HG02938 (cell line): ENCODE results near the gene CRYGS.
"Not testable (repeated sequence)": the region's sequence is repeated elsewhere in the genome, so short reads cannot be mapped to it uniquely, and the experiment has no call there.

Source experiments
- ATAC-seq: cut with Tn5 transposase; IDR thresholded peaks from one replicate; pipeline ENCODE4 v1.9.1; 2021; ENCODE audit warnings: mild to moderate bottlenecking, moderate library complexity; ENCODE audit not compliant: unreplicated experiment

The CRYGS gene

GRCh38 chr3:186544281-186544680, at the start of gene CRYGS:
Gene CRYGS, minus strand, starts transcription at chr3:186544380. Its CDS starts 54 bp downstream, at chr3:186544326.
- ATAC-seq = no peak

GRCh38 chr3:186593862-186594261, 49.7 kb upstream of the CRYGS start:
- ATAC-seq = no peak

- ATAC-seq = no peak
Measured at GRCh38 chr3:186592682-186593081, 48.5 kb upstream of the CRYGS start.

- no peak for ATAC-seq
Measured at GRCh38 chr3:186590580-186591295, 46.6 kb upstream of the CRYGS start.

GRCh38 chr3:186589856-186590579, 45.8 kb upstream of the CRYGS start:
- ATAC-seq = no peak

GRCh38 chr3:186589121-186589520, 44.9 kb upstream of the CRYGS start:
- no peak for ATAC-seq

GRCh38 chr3:186588632-186589031, 44.5 kb upstream of the CRYGS start:
- no peak for ATAC-seq

- ATAC-seq = no peak
Measured at GRCh38 chr3:186587183-186587582, 43.0 kb upstream of the CRYGS start.

- ATAC-seq = not testable (repeated sequence)
Measured at GRCh38 chr3:186586245-186586644, 42.1 kb upstream of the CRYGS start.

- no peak for ATAC-seq
Measured at GRCh38 chr3:186583831-186584230, 39.7 kb upstream of the CRYGS start.

- no peak for ATAC-seq
Measured at GRCh38 chr3:186582541-186582940, 38.4 kb upstream of the CRYGS start.

- ATAC-seq = no peak
Measured at GRCh38 chr3:186580785-186581184, 36.6 kb upstream of the CRYGS start.

GRCh38 chr3:186577521-186577920, 33.3 kb upstream of the CRYGS start:
- ATAC-seq = no peak

- ATAC-seq = no peak
Measured at GRCh38 chr3:186571644-186572013, 27.4 kb upstream of the CRYGS start.

GRCh38 chr3:186570941-186571643, 26.9 kb upstream of the CRYGS start:
- no peak for ATAC-seq

GRCh38 chr3:186570096-186570940, 26.1 kb upstream of the CRYGS start, which contains the start of gene DNAJB11:
Gene DNAJB11, plus strand, starts transcription at chr3:186570720. Its CDS starts 178 bp downstream, at chr3:186570898.
- peak; percentile 87 for ATAC-seq

GRCh38 chr3:186569779-186570095, 25.6 kb upstream of the CRYGS start:
- no peak for ATAC-seq

GRCh38 chr3:186569361-186569760, 25.2 kb upstream of the CRYGS start:
- not testable (repeated sequence) for ATAC-seq

GRCh38 chr3:186567072-186567921, 23.1 kb upstream of the CRYGS start, which contains the start of gene TBCCD1:
Gene TBCCD1, minus strand, starts transcription at chr3:186567339. Its CDS starts 3,010 bp downstream, at chr3:186564329.
- peak; percentile 34 for ATAC-seq

- no peak for ATAC-seq
Measured at GRCh38 chr3:186566772-186567071, 22.5 kb upstream of the CRYGS start.
